ENCODE measurements around the gene ZNF664.
"Not testable (repeated sequence)": the region's sequence is repeated elsewhere in the genome, so short reads cannot be mapped to it uniquely, and the experiment has no call there.

ZNF664 gene

GRCh38 chr12:123942238-123942653 is 30.8 kb upstream of the ZNF664 start:
- DNase-seq (ENCODE audit: extremely low read depth, low read depth): peak; percentile 46
- no peak for TF ChIP-seq CTCF (IDR thresholded peaks at IDR 0.05; ENCODE audit: low read depth, low read length)

DNA sequence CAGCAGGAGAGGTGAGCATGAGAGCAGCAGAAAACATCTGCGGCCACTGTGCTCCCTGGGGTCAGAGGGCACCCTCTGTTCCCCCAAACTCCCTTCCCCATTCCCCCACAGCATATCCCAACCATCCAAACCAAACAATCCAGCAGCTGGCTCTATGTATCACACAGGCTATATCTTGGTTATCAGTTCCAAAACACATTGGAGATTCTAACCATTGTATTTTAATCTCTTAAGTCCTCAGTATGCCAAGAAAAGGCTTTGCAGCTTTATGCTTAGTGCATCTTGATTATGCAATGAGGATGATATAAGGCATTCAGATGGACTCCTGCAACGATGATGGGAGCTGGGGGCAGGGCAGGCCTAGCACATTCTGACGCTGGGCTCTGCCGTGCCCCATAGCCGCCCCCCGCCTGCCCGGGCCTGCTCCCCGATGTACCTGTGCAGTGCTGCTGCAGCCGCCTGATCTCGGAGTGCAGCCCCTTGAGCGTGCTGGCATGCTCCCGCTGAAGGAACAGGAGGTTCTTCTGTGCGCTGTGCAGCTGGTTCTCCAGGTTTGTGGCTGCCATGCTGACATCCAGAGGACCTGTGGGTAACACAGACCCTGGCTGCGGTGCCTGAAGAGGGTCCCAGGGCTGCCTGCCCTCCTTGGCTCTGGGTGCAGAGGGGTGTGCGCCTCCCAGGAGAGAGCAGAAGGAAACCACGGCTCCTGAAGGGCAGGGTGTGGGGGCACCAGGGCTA is 29.9 kb upstream of the ZNF664 start:
- TF ChIP-seq CTCF (IDR thresholded peaks at IDR 0.05; ENCODE audit: low read depth, low read length): no peak
- no peak for DNase-seq (ENCODE audit: extremely low read depth, low read depth)

- TF ChIP-seq CTCF (IDR thresholded peaks at IDR 0.05; ENCODE audit: low read depth, low read length): no peak
- no peak for DNase-seq (ENCODE audit: extremely low read depth, low read depth)
These were observed 29.2 kb upstream of the ZNF664 start for GRCh38 chr12:123943816-123944215.

GRCh38 chr12:123944696-123945095 is 28.3 kb upstream of the ZNF664 start:
- no peak for TF ChIP-seq CTCF (IDR thresholded peaks at IDR 0.05; ENCODE audit: low read depth, low read length)
- DNase-seq (ENCODE audit: extremely low read depth, low read depth): no peak

GRCh38 chr12:123945287-123946151 is 27.5 kb upstream of the ZNF664 start:
- no peak for TF ChIP-seq CTCF (IDR thresholded peaks at IDR 0.05; ENCODE audit: low read depth, low read length)

GRCh38 chr12:123946152-123946515 is 26.9 kb upstream of the ZNF664 start:
- TF ChIP-seq CTCF (IDR thresholded peaks at IDR 0.05; ENCODE audit: low read depth, low read length): no peak

More at GRCh38 chr12:123945287-123946151, 27.5 kb upstream of the ZNF664 start:
- DNase-seq (ENCODE audit: extremely low read depth, low read depth): no peak

GRCh38 chr12:123946516-123947505 is 26.2 kb upstream of the ZNF664 start:
- DNase-seq (ENCODE audit: extremely low read depth, low read depth): not testable (repeated sequence)

More at GRCh38 chr12:123946152-123946515, 26.9 kb upstream of the ZNF664 start:
- DNase-seq (ENCODE audit: extremely low read depth, low read depth): no peak

DNA sequence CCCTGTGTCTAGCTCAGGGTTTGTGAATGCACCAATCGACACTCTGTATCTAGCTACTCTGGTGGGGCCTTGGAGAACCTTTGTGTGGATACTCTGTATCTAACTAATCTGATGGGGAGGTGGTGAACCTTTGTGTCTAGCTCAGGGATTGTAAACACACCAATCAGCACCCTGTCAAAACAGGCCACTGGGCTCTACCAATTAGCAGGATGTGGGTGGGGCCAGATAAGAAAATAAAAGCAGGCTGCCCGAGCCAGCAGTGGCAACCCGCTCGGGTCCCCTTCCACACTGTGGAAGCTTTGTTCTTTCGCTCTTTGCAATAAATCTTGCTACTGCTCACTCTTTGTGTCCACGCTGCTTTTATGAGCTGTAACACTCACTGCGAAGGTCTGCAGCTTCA is 25.5 kb upstream of the ZNF664 start:
- not testable (repeated sequence) for DNase-seq (ENCODE audit: extremely low read depth, low read depth)

Data from AG09319 (cell line).